ENCODE data around the gene NAIF1.
"Not testable (repeated sequence)": the region's sequence is repeated elsewhere in the genome, so short reads cannot be mapped to it uniquely, and the experiment has no call there.

Gene NAIF1

DNA sequence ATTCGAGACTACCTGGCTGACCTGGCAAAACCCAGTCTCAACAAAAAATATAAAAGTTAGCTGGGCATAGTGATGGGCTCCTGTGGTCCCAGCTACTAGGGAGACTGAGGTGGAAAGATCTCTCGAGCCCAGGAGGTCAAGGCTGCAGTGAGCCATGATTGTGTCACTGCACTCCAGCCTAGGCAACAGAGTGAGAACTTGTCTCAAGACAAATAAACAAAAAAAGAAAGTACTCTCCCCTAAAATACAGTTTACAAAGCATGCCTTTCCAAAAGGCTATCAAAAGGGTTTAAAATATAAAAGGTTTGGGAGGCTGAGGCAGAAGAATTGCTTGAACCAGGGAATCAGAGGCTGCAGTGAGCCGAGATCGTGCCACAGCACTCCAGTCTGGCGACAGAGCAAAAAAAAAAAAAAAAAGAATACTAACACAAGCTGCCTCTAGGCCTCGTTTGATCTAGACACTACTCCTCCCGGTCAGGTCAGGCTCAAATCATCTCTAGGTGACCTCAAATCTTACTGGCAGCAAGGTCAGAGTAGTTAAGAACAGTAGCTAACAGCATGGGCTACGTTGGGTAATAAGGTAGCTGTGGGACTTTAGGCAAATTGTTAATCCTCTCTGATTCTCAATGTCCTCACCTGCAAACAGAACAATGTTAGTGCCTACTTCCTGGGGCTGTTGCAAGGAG, 9.3 kb downstream of the NAIF1 start:
- DNase-seq, result no peak

DNA sequence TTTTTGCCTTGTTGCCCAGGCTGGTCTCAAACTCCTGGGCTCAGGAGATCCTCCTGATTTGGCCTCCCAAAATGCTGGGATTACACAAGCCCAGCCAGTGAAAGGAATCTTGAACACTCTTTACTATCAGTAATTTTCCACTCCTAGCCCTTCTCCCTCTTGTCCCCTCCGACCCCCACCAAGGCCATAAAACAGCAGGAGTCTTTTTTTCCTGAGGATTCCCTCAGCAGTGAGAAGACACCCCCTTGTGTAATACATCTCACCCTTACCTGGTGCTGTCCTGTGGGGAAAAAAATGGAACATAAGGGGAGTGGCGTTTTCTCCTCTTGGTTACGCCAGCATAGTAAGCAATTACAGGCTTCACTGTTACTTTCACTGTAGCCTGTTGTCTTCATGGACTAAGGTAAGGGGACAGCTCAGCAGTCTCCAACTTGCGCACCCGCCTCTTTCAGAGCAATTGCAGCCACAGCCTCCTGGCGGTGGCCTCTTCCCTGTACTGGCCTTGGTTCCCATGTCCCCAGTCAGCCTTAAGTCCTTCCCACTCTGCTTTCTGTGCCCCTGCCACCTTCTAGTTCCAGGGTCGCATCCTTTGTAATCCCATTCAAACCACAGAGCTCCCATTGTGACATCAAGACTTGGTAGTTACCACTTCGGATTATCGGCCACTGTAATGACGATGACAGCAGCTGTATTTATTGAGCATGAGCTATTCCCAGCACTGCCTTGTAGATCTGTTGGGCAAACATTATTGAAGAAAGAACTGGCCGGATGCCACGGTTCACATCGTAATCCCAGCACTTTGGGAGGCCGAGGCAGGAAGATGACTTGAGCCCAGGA, 10.0 kb downstream of the NAIF1 start:
- DNase-seq, result peak in 1 of 2 experiments; percentile 48

DNA sequence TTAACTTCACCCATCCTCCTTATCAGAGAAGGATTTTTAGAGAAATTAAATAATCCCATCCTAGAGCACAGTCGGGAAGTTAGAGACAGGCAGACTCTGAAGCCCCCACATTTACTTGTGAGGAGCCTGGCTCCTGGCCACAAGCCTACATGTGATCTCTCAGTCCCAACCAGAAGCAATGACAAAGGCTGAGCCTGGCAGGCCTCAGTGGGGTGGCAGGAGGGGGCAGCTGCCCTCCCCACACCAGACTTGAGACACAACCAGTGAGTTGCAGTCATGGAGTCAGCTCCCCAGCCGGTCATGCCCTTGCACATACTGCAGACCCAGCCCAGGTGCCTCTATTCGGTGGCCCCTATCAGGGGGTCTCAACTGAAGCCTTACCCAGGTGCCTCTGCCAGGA, 11.0 kb downstream of the NAIF1 start:
- no peak for DNase-seq

DNA sequence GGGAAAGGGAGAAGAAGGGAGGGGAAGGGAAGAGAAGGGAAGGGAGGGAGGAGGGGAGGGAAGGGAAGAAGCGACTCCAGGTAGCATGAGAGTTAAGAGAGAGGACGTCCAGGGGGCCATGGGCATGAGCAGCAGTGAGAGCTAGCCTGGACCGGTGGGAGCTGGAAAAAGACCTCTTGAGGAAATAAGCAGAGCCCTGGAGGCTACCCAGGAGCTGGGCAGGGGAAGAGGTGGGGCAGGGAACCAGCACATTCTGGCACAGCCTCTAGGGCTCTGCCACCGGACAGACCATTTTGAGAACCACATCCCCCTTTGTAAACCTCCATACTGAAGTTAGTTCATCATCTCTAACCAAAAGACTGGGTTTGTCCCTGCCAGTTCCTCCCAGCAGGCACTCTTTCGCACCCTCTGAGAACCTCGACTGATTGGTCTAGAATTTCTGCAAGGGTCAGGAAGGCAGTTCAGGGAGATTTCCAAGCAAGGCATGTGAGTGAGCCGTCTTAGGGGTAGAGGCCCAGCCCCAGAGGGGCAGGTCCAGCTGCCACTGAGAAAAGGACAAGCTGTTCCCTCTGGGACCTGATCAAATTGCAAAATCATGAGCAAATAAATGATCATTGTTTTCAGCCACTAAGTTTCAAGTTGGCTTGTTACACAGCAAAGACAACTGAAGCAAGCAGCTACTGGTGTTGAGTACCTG, 11.6 kb downstream of the NAIF1 start:
- DNase-seq, result no peak

DNA sequence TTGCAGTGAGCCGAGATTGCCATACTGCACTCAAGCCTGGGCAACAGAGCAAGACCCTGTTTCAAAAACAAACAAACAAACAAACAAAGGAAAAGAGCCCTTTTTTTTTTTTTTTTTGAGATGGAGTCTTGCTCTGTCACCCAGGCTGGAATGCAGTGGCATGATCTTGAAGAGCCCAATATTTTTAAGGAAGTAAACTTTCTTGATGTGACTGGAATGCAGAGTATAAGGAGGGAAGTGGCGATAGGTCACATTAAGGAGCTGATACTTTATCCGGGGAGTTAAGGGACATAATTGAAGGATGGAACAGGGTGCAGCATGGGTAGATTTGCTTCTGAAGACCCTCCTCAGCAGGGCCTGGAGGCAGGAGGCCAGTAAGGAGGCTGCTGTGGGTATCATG, 13.0 kb downstream of the NAIF1 start:
- no peak for DNase-seq

DNA sequence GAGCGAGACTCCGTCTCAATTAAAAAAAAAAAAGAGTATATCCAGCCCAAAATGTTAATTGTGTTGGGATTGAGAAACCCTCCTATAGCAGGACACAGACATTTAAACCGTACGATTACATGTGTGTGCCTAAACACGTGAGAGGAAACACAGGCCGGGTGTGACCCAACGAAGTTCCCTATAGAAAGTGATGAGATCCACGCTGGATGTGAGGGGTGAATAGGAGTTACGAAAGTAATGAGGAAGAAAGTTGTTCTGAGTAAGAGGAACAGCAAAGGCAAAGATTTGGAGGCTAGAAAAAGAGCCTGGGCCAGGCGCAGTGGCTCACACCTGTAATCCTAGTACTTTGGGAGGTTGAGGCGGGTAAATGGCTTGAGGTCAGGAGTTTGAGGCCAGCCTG, 13.6 kb downstream of the NAIF1 start:
- no peak for DNase-seq

DNA sequence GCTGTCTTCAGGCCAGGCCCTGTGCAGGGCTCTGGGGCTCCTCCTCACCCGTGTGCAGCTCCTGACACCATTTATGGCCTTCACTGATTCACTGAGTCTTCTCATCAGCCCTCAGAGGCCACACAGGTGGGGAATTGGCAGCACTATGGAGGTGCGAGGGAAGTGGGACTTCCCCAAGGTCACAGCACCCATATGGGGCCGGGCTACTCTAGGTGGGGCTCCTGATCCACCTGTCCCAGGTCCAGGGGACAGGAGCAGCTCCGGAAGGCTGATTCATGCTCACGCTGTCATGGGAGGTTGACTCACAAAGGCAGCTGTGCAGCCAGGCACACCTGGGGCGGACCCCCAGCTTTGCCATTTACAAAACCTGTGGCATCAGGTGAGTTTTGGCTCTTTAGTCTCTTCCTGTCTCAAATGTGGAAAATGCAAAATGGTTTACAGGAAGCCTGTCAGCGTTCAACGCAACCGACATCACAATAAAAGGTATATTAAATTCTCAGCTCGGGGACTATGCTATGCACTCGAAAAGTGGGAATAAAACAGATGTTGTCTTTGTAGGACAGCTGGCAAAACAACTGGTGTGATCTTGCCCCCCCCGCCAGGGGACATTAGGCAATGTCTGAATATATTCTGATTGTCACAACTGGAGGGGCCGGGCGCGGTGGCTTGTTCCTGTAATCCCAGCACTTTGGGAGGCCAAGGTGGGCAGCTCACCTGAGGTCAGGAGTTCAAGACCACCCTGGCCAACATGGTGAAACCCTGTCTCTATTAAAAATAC, 15.0 kb downstream of the NAIF1 start:
- DNase-seq, result no peak

DNA sequence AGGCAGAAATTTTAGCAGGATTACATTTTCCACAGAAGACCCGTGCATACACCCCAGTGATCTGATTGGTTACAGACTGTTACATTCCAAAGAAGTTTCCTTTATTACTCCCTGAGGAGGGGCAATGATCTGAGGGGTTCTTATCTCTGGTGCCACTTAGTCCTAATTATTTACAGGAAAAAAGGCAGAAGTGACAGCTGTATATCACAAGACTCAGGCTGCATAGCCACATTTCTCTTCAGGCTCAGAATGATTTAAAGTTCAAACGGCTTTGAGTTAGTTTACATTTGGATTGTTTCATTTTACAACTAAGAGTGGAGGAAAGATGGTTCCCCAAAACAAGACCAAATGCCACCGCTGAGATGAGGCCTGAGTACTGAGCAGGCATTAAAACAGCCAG, 17.3 kb downstream of the NAIF1 start:
- no peak for DNase-seq

DNA sequence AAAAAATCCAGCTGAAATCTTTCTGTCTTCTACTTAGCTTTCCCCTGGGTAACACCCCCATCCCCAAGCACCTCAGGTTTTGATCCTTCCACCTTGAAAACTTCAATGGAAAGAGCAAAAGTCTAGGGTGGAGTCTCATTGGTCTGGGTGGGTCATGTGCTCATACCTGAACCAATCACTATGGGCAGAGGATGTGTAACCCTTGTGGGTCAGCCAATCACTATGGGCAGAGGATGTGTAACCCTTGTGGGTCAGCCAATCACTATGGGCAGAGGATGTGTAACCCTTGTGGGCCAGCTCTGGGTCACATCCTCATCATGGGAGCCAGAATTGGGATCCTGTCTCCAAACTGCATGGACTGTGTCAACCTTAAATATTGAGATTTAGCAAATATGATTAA, 18.5 kb downstream of the NAIF1 start:
- no peak for DNase-seq

DNA sequence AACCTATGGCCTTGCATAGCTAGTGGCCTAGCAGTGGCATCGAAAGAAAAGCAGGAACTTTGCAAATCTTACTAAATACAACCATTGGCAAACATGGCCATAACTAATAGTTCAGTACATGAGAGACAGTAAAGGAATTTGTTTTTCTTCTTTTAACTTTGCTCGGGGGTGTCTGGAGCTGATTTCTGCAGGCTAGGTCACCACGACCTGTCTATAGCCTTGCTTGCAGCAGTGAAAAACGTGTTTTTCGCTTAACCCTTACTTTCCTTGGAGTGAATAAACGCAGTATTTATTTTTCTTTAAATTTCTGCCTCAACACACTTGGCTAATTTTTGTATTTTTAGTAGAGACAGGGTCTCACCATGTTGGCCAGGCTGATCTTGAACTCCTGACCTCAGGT, 19.9 kb downstream of the NAIF1 start:
- DNase-seq, result no peak

DNA sequence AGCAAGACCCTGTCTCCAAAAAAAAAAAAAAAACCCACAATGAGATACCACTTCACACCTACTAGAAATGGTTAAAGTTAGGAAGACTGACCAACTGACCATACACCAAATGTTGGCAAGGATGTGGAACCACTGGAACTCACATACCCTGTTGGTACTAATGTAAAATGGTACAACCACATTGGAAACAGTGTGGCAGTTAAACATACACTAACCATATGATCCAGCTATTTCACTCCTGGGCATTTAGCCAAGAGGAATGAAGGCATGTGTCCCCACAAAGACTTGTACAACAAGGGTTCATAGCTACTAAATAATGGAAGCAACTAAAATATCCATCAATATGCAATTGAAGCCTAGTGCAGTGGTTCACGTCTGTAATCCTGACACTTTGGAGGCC, 21.3 kb downstream of the NAIF1 start:
- DNase-seq, result peak in 1 of 2 experiments; percentile 5

DNA sequence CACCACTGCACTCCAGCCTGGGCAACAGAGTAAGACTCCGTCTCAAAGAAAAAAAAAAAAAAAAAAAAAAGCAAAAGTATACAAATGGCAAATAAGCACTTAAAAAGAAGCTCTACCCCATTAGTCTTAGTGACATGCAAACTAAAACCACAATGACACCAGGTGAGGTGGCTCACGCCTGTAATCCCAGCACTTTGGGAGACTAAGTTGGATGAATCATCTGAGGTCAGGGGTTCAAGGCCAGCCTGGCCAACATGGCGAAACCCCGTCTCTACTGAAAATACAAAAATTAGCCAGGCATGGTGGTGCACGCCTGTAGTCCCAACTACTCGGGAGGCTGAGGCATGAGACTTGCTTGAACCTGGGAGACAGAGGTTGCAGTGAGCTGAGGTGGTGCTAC, 21.7 kb downstream of the NAIF1 start:
- DNase-seq, result not testable (repeated sequence)

DNA sequence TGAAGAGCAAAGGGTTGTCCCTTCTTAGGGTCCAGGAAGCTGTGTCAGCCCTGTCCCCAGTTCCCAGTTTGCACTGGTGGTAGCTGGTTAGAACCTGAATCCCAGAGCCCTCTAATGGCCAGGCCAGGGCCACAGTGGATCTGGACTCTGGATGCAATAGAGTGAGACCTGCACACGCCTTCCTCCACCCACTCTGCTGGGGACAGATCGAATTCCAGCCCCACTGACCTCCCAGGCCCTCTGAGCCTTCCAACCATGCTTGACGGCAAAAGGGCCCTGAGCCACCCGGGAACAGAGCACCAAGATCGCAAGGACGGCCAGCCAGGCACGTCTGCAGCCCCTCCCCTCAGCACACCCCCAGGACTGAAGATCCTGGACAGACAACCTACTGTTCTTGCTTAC, 23.7 kb downstream of the NAIF1 start:
- DNase-seq, result no peak

DNA sequence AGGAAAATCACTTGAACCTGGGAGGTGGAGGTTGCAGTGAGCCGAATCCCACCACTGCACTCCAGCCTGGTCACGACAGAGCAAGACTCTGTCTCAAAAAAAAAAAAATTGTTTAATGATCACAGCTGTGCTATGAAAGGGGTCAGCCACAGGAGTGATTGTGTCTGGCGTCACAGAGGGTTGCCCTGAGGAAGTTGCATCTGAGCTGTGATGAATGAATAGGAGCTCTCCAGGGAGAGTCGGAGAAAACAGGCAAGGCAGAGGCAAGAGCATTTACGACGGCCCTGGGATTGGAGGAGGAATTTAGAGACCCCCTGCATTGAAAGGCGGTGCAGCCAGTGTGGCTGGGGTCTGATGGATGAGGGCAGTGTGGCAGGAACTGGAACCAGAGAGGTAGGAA, 25.1 kb downstream of the NAIF1 start:
- DNase-seq, result no peak

DNA sequence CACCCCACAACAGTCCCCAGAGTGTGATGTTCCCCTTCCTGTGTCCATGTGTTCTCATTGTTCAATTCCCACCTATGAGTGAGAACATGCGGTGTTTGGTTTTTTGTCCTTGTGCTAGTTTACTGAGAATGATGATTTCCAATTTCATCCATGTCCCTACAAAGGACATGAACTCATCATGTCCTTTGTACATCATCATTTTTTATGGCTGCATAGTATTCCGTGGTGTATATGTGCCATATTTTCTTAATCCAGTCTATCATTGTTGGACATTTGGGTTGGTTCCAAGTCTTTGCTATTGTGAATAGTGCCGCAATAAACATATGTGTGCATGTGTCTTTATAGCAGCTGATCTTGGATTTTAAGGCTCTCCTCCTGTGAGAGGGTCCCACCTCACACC, 26.3 kb downstream of the NAIF1 start:
- DNase-seq, result not testable (repeated sequence)

DNA sequence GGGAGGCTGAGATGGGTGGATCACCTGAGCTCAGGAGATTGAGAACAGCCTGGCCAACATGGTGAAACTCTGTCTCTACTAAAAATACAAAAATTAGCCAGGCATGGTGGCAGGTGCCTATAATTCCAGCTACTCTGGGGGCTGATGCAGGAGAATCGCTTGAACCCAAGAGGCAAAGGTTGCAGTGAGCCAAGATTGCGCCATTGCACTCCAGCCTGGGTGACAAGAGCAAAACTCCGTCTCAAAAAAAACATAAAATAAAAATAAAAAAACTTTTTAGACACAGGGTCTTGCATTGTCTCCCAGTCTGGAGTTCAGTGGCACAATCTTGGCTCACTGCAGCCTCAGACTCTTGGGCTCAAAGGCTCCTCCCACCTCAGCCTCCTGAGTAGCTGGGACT, 30.6 kb downstream of the NAIF1 start:
- DNase-seq, result not testable (repeated sequence)

DNA sequence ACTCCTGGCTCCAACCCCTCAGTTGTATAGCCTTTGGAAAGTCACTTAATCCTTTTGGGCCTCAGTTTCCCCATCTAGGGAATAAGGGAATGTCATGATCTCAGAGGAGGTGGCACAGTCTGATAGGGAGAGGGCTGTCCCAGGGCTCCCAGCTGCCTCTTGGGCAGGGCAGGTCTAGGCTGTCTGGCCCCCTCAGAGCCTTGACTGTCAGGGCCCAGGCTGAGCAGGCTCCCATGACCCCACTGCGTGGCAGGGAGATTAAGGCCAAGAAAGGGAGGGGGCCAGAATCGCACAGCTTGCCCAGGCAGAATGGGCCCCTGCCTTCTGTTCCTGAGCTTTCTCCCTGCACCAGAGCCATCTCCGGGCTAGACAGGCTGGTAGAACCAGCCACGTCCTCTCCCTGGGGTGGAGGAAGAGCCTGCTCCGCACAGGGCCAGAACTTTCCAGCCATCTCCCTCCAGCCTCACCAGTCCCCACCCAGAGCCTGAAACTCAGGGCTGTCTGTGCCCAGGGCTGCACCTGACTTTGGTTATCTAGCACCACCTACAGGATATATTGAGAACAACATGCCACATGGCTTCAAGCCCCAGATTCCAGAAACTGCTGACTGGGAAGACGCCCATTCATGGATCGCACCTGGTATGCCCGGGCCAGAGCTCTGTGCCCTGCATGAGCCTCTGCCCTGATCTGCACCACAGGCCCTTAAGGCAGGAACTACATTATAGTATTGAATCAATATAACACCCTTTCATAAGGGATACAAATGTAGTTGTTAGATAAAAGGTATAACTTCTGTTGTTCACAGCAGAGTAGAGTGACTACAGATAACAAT, 32.1 kb downstream of the NAIF1 start:
- DNase-seq, result peak; percentile 84 to 87

DNA sequence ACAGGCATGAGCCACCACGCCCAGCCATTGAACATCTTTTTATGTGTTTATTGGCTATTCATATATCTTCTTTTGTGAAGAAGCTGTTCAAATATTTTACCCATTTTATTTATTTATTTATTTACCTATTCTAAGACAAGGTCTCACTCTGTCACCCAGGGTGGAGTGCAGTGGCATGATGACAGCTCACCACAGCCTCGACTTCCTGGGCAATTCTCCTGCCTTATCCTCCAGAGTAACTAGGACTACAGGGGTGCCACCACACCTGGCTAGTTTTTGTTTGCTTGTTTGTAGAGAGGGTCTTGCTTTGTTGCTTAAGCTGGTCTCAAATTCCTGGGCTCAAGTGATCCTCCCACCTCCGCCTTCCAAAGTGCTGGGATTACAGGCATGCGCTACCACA, 33.5 kb downstream of the NAIF1 start:
- DNase-seq, result no peak

DNA sequence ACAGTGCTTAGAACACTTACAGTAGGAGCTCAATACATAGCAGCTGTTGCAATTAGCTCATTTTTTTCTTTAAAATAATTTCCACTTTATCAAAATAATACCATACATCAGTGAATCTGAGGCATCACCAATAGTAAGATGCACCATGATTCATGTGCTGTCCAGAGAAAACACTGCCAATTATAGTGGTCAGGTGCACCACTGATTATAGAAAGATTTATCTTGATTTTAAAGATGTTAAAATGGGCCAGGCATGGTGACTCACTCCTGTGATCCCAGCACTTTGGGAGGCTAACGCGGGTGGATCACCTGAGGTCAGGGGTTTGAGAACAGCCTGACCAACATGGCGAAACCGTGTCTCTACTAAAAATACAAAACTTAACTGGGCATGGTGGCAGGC, 39.4 kb downstream of the NAIF1 start:
- DNase-seq, result no peak

DNA sequence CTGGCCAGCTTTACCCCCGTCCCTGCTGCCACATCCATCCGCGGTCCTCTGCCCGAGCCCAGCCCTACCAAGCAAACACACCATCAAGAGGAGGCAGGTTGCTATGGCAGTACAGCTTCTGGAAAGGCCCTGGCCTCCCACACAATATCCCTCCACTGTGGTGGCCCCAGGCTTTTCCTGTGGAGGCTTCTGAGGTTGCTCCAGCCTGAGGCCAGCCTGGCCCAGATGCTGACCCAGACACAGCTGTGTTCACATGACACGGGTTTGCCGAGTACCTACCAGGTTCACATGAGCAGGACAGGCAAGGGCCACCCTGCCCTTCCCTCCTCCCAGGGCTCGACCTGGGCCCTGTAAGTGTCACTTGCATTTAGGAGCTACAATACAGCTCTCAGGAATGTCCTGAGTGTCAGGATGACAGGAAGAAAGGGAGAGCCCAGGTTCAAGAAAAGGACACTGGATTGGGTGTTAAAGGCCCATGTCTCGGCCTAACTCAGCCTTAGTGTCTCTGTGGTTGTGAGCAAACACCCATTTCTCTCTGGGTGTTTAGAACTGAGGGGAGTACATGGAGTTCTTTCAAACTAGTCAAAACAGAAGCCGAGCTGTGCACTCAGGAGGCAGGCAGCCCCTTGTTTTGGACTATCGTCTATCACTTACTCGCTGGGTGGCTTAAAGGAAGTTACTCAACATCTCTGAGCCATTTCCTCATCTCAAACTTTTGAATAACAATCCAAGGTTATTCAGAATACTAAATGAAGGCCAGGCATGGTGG, 40.2 kb downstream of the NAIF1 start:
- no peak for DNase-seq

DNA sequence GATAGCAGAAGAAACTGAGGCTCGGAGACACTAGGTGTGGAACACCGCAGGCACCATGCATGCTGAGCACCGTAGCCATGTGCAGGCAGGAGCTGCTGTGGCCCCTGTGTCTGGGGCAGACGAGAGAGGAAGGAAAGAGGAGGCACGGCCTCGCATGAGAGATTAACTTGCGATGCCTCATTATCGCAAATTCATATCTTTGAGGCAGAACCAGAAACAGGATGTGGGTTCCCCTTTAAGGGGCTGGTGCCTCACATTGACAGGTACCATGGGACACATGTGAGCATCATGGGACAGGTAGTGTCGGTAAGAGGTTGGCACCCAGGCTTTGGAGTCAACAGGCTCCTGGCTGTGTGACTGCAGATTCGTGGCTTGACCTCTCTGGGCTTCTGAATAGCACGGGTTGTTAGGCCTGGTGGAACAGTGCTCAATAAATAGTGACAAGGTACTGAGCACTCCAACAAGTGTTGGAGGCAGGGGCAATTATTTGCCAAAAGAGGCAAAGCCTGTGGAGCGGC, 40.8 kb downstream of the NAIF1 start:
- DNase-seq, result no peak
